NCI-H1694 treated with DMSO at 0.1 percent for 48 hours (cell line): ENCODE results near the gene GOSR2.
"Not testable (repeated sequence)": the region's sequence is repeated elsewhere in the genome, so short reads cannot be mapped to it uniquely, and the experiment has no call there.

Source experiments
- DNase-seq: peaks from one replicate; lab custom pipeline; 2025; lab: John Stamatoyannopoulos, UW

Gene GOSR2

GRCh38 chr17:46964315-46965265 lies 41.6 kb downstream of the GOSR2 start:
- DNase-seq = no peak

GRCh38 chr17:46968224-46968834 lies 45.4 kb downstream of the GOSR2 start:
- no peak for DNase-seq

GRCh38 chr17:46968896-46969295 lies 45.9 kb downstream of the GOSR2 start:
- DNase-seq = no peak

GRCh38 chr17:46971647-46972300 lies 48.8 kb downstream of the GOSR2 start:
- no peak for DNase-seq

- peak; percentile 74 for DNase-seq
Observed at GRCh38 chr17:46972346-46972745, 49.4 kb downstream of the GOSR2 start.

- peak; percentile 40 for DNase-seq
Observed at GRCh38 chr17:46974086-46974485, 51.1 kb downstream of the GOSR2 start.

- DNase-seq = no peak
Observed at GRCh38 chr17:46975287-46975686, 52.3 kb downstream of the GOSR2 start.

GRCh38 chr17:46976626-46977270 lies 53.8 kb downstream of the GOSR2 start:
- DNase-seq = peak; percentile 61

- DNase-seq = peak; percentile 87
Observed at GRCh38 chr17:46977348-46977747, 54.4 kb downstream of the GOSR2 start.

GRCh38 chr17:46977750-46978488 lies 55.0 kb downstream of the GOSR2 start:
- peak; percentile 83 for DNase-seq

- no peak for DNase-seq
Observed at GRCh38 chr17:46978489-46979146, 55.7 kb downstream of the GOSR2 start.

- DNase-seq = peak; percentile 75
Observed at GRCh38 chr17:46979147-46979863, 56.3 kb downstream of the GOSR2 start, which contains the start of gene RPRML. RPRML (minus strand) TSS chr17:46979253; CDS start chr17:46979007, 246 bp downstream.

- DNase-seq = no peak
Observed at GRCh38 chr17:46982577-46982976, 59.6 kb downstream of the GOSR2 start.

GRCh38 chr17:46983782-46984181 lies 60.8 kb downstream of the GOSR2 start:
- no peak for DNase-seq

- DNase-seq = peak; percentile 85
Observed at GRCh38 chr17:46984341-46984740, 61.4 kb downstream of the GOSR2 start.

GRCh38 chr17:46984892-46985291 lies 61.9 kb downstream of the GOSR2 start:
- DNase-seq = peak; percentile 74

- DNase-seq = peak; percentile 84
Observed at GRCh38 chr17:46986366-46986765, 63.4 kb downstream of the GOSR2 start.

- not testable (repeated sequence) for DNase-seq
Observed at GRCh38 chr17:46987927-46988326, 65.0 kb downstream of the GOSR2 start.

GRCh38 chr17:46989637-46990431 lies 66.9 kb downstream of the GOSR2 start:
- no peak for DNase-seq
